Upper lobe of left lung (tissue), 4 donors: ENCODE results near the gene STAT5B.

Experiments
- CTCF ChIP-seq, 6 experiments: fragments of 450-650 bp in 4 of 6; fragments of 200-600 bp in 2 of 6; sonication (generic) in 2 of 6; IDR thresholded peaks; one replicate each; pipeline ENCODE4 v1.5.1; 2016 to 2019; ENCODE audit warnings: antibody characterized with exemption in 6 of 6
- EP300 ChIP-seq, 4 donors: sonication (generic); formaldehyde crosslinking; IDR thresholded peaks; one replicate each; pipeline ENCODE4 v1.5.1; 2017; ENCODE audit warnings: antibody characterized with exemption in 4 of 4, control low read depth in 2 of 4
- POLR2A ChIP-seq, 4 donors: fragments of 450-650 bp; IDR thresholded peaks; one replicate each; pipeline ENCODE4 v1.5.1; 2016 to 2017; ENCODE audit warnings: antibody characterized with exemption in 4 of 4, mild to moderate bottlenecking in 2 of 4
- POLR2AphosphoS5 ChIP-seq, 2 donors: sonication (generic); formaldehyde crosslinking; IDR thresholded peaks; one replicate each; pipeline ENCODE4 v1.5.1; 2017; ENCODE audit warnings: antibody characterized with exemption in 2 of 2

- TF ChIP-seq EP300 (IDR thresholded peaks at IDR 0.05) (no peak), POLR2AphosphoS5 (IDR thresholded peaks at IDR 0.05) (no peak), CTCF (IDR thresholded peaks at IDR 0.05) (no peak), POLR2A (IDR thresholded peaks at IDR 0.05) (no peak)
These were observed 93.1 kb downstream of the STAT5B start for GRCh38 chr17:42182927-42183734.
